IMR-90 (cell line): Measurements from ENCODE around the gene ADARB2. TPM values are rescaled to one million over a fixed set of nuclear protein-coding genes. Genes with fewer than 3 reads are reported as not detected.

Source experiments
- ATAC-seq: fragments of 200-7000 bp; cut with Tn5 transposase; 2 replicates; pipeline ENCODE4 v1.9.1; 2020; ENCODE audit warnings: low read depth, mild to moderate bottlenecking, moderate library complexity
- BruUV-seq: library from RNA; stranded (reverse); fragments of 400-500 nt; replicated peaks from 2 replicates; lab custom pipeline; 2021; lab: Mats Ljungman, UMichigan
- CTCF ChIA-PET: fragments of 300-600 bp; formaldehyde crosslinking; extraction: SDS; loops from one replicate; lab custom pipeline; 2021; ENCODE audit warnings: antibody characterized with exemption; lab: Yijun Ruan, JAX
- POLR2A ChIA-PET: fragments of 300-600 bp; sonication (Branson Sonifier 250); formaldehyde crosslinking; loops from one replicate; lab custom pipeline; 2022; ENCODE audit warnings: antibody characterized with exemption; ENCODE audit not compliant: unreplicated experiment; lab: Charles Lee
- DNase-seq: peaks from one replicate; pipeline ENCODE4 v3.0.0; 2013
- H2AFZ ChIP-seq: replicated peaks from 2 replicates; pipeline ENCODE3; 2013; ENCODE audit warnings: low read length, mild to moderate bottlenecking; ENCODE audit not compliant: poor library complexity
- H2AK5ac ChIP-seq: 2 replicates; pipeline ENCODE4 v1.6.1; 2013; ENCODE audit warnings: low read depth, low read length, inconsistent platforms
- H2AK9ac ChIP-seq: replicated peaks from 2 replicates; pipeline ENCODE3; 2013; ENCODE audit warnings: mild to moderate bottlenecking, low read depth, low read length, moderate library complexity; ENCODE audit not compliant: poor library complexity
- H2BK120ac ChIP-seq: 2 replicates; pipeline ENCODE4 v1.6.1; 2013; ENCODE audit warnings: low read depth, low read length, inconsistent platforms
- H2BK15ac ChIP-seq: 3 replicates; pipeline ENCODE4 v1.6.1; 2013; ENCODE audit warnings: low read depth, low read length, inconsistent platforms
- H2BK20ac ChIP-seq: 2 replicates; pipeline ENCODE4 v1.6.1; 2013; ENCODE audit warnings: low read depth, mild to moderate bottlenecking, inconsistent platforms, low read length, moderate library complexity
- H2BK5ac ChIP-seq: 2 replicates; pipeline ENCODE4 v1.6.1; 2013; ENCODE audit warnings: mild to moderate bottlenecking, low read depth, low read length, inconsistent platforms; ENCODE audit not compliant: poor library complexity, severe bottlenecking
- H3K14ac ChIP-seq: replicated peaks from 2 replicates; pipeline ENCODE4 v1.6.1; 2013; ENCODE audit warnings: low read depth, low read length, inconsistent platforms
- H3K18ac ChIP-seq: 2 replicates; pipeline ENCODE4 v1.6.1; 2013; ENCODE audit warnings: low read depth, low read length, control low read depth
- H3K23ac ChIP-seq: 2 replicates; pipeline ENCODE4 v1.6.1; 2013; ENCODE audit warnings: low read depth, low read length, inconsistent platforms
- H3K27ac ChIP-seq: 2 replicates; pipeline ENCODE4 v1.5.1; 2013; ENCODE audit warnings: mild to moderate bottlenecking, control low read depth, low read length; ENCODE audit not compliant: insufficient read depth
- H3K27me3 ChIP-seq: 2 replicates; pipeline ENCODE4 v1.6.1; 2013; ENCODE audit warnings: low read length; ENCODE audit not compliant: control insufficient read depth, insufficient read depth
- H3K36me3 ChIP-seq: 2 replicates; pipeline ENCODE4 v1.6.1; 2013; ENCODE audit warnings: low read length, mixed read lengths; ENCODE audit not compliant: control insufficient read depth, insufficient read depth
- H3K4ac ChIP-seq: 2 replicates; pipeline ENCODE4 v1.6.1; 2013; ENCODE audit warnings: low read depth, low read length, inconsistent platforms
- H3K4me1 ChIP-seq: 2 replicates; pipeline ENCODE4 v1.6.1; 2013; ENCODE audit warnings: low read length, mixed read lengths; ENCODE audit not compliant: control insufficient read depth, insufficient read depth
- H3K4me2 ChIP-seq: 2 replicates; pipeline ENCODE4 v1.6.1; 2013; ENCODE audit warnings: low read depth, mild to moderate bottlenecking, control low read depth, low read length, moderate library complexity
- H3K4me3 ChIP-seq: 2 replicates; pipeline ENCODE4 v1.5.1; 2013; ENCODE audit warnings: low read depth, mild to moderate bottlenecking, control low read depth, low read length, moderate library complexity; ENCODE audit not compliant: insufficient read depth
- H3K56ac ChIP-seq: 2 replicates; pipeline ENCODE4 v1.6.1; 2013; ENCODE audit warnings: low read length, inconsistent platforms; ENCODE audit not compliant: insufficient read depth; ENCODE audit errors: extremely low read depth
- H3K79me1 ChIP-seq, 2 experiments: 2 replicates each; pipeline ENCODE4 v1.6.1; 2013; ENCODE audit warnings: low read length in 2 of 2, inconsistent platforms in 1 of 2, low read depth in 1 of 2
- H3K9ac ChIP-seq: 2 replicates; pipeline ENCODE4 v1.6.1; 2013; ENCODE audit warnings: low read depth, low read length, control low read depth
- H3K9me1 ChIP-seq: 2 replicates; pipeline ENCODE4 v1.6.1; 2013; ENCODE audit warnings: low read length, inconsistent platforms; ENCODE audit not compliant: insufficient read depth
- H3K9me3 ChIP-seq: 2 replicates; pipeline ENCODE4 v1.6.1; 2013; ENCODE audit warnings: low read length; ENCODE audit not compliant: control insufficient read depth, insufficient read depth
- H4K20me1 ChIP-seq: 2 replicates; pipeline ENCODE4 v1.6.1; 2013; ENCODE audit warnings: low read length, inconsistent platforms; ENCODE audit not compliant: insufficient read depth
- H4K5ac ChIP-seq: 2 replicates; pipeline ENCODE4 v1.6.1; 2013; ENCODE audit warnings: mild to moderate bottlenecking, low read depth, low read length, control low read depth
- H4K8ac ChIP-seq, 2 experiments: 2 replicates each; pipeline ENCODE4 v1.6.1; 2013; ENCODE audit warnings: low read depth in 2 of 2, low read length in 2 of 2, control low read depth in 1 of 2, inconsistent platforms in 1 of 2
- H4K91ac ChIP-seq: 2 replicates; pipeline ENCODE4 v1.6.1; 2013; ENCODE audit warnings: low read depth, low read length, inconsistent platforms; ENCODE audit not compliant: insufficient read depth
- BHLHE40 ChIP-seq: fragments of 150-350 bp; IDR thresholded peaks from 2 replicates; pipeline ENCODE4 v1.6.1; 2016; ENCODE audit warnings: mild to moderate bottlenecking, low read depth, low read length
- CEBPB ChIP-seq: IDR thresholded peaks from 2 replicates; pipeline ENCODE4 v1.6.1; 2012; ENCODE audit warnings: low read depth, low read length, improper control_type of control experiment
- CHD1 ChIP-seq: IDR thresholded peaks from 2 replicates; pipeline ENCODE4 v1.6.1; 2012; ENCODE audit warnings: low read depth, low read length, improper control_type of control experiment
- FOS ChIP-seq: fragments of 150-350 bp; IDR thresholded peaks from 2 replicates; pipeline ENCODE4 v1.6.1; 2016; ENCODE audit warnings: low read depth, low read length
- MAFK ChIP-seq: IDR thresholded peaks from 2 replicates; pipeline ENCODE4 v1.6.1; 2012; ENCODE audit warnings: low read depth, low read length, improper control_type of control experiment
- MAZ ChIP-seq: IDR thresholded peaks from 2 replicates; pipeline ENCODE4 v1.6.1; 2012; ENCODE audit warnings: low read depth, mild to moderate bottlenecking, low read length, improper control_type of control experiment, moderate library complexity, borderline replicate concordance
- MXI1 ChIP-seq: IDR thresholded peaks from 2 replicates; pipeline ENCODE4 v1.6.1; 2012; ENCODE audit warnings: low read depth, mild to moderate bottlenecking, low read length, moderate library complexity, borderline replicate concordance
- NFE2L2 ChIP-seq: fragments of 150-350 bp; IDR thresholded peaks from 2 replicates; pipeline ENCODE4 v1.6.1; 2016; ENCODE audit warnings: low read depth, mild to moderate bottlenecking, low read length
- POLR2A ChIP-seq: IDR thresholded peaks from 2 replicates; pipeline ENCODE4 v1.6.1; 2012; ENCODE audit warnings: mild to moderate bottlenecking, low read depth, low read length
- RAD21 ChIP-seq: IDR thresholded peaks from 2 replicates; pipeline ENCODE4 v1.6.1; 2012; ENCODE audit warnings: low read length, improper control_type of control experiment
- RCOR1 ChIP-seq: IDR thresholded peaks from 2 replicates; pipeline ENCODE4 v1.6.1; 2012; ENCODE audit warnings: mild to moderate bottlenecking, low read length, improper control_type of control experiment; ENCODE audit not compliant: insufficient replicate concordance
- RFX5 ChIP-seq: IDR thresholded peaks from 2 replicates; pipeline ENCODE4 v1.8.0; 2012; ENCODE audit warnings: low read depth, mild to moderate bottlenecking, low read length, moderate library complexity
- SMC3 ChIP-seq: fragments of 150-350 bp; IDR thresholded peaks from 2 replicates; pipeline ENCODE4 v1.6.1; 2016; ENCODE audit warnings: low read depth, mild to moderate bottlenecking, antibody characterized with exemption, low read length, moderate library complexity
- WGBS, 2 experiments: methylation state at CpG; one replicate each; pipeline versions ENCODE4 v1.1.5 to v1.1.7; 2013; ENCODE audit warnings: missing lambda C conversion rate in 2 of 2; ENCODE audit not compliant: insufficient read length in 1 of 2; ENCODE audit errors: extremely low coverage in 2 of 2; 5-methylcytosine and 5-hydroxymethylcytosine counted together
- dilution Hi-C: fragments of 300-500 bp; cut with HindIII; formaldehyde crosslinking; loops from one replicate; pipeline ENCODE4 v1.14.3; 2018; ENCODE audit warnings: low sequenced_read_pairs; ENCODE audit not compliant: unreplicated experiment
- in situ Hi-C: fragments of 300-500 bp; cut with MboI; formaldehyde crosslinking; loops from 3 replicates; pipeline ENCODE4 v1.14.3; 2019; ENCODE audit warnings: low sequenced_read_pairs, inconsistent platforms, mixed read lengths
- intact Hi-C: fragments of 100-400 bp; cut with micrococcal nuclease; formaldehyde crosslinking; loops from 2 replicates; pipeline ENCODE4 v1.10.0; 2022
- polyA plus RNA-seq, 3 experiments: library from polyadenylated mRNA; depleted of rRNA; stranded (reverse); fragments of >200 nt; gene quantifications; 2 replicates each; pipeline ENCODE4 v1.2.3, GENCODE V29; 2012; ENCODE audit warnings: low replicate concordance in 1 of 3
- total RNA-seq: library from RNA; depleted of rRNA; stranded (reverse); fragments of >200 nt; gene quantifications from 2 replicates; pipeline ENCODE4 v1.2.3, GENCODE V29; 2012
- TF ChIP-seq, protein P1 (sequence below): fragments of 150-350 bp; IDR thresholded peaks from 2 replicates; pipeline ENCODE4 v1.6.1; 2016; ENCODE audit warnings: low read depth, mild to moderate bottlenecking, low read length, moderate library complexity, borderline replicate concordance
- TF ChIP-seq, protein P2 (sequence below): fragments of 150-350 bp; IDR thresholded peaks from 2 replicates; pipeline ENCODE4 v1.6.1; 2017; ENCODE audit warnings: mild to moderate bottlenecking, antibody characterized with exemption, low read length, low read depth
- TF ChIP-seq, protein P3 (sequence below): conservative IDR thresholded peaks from 2 replicates; pipeline ENCODE4 v1.5.1; 2012; ENCODE audit warnings: mild to moderate bottlenecking, low read depth, low read length, improper control_type of control experiment

The ADARB2 gene
- total and polyA plus RNA-seq, 2 of the 4 experiments (the other 2 are of a cell fraction), result not detected

DNA sequence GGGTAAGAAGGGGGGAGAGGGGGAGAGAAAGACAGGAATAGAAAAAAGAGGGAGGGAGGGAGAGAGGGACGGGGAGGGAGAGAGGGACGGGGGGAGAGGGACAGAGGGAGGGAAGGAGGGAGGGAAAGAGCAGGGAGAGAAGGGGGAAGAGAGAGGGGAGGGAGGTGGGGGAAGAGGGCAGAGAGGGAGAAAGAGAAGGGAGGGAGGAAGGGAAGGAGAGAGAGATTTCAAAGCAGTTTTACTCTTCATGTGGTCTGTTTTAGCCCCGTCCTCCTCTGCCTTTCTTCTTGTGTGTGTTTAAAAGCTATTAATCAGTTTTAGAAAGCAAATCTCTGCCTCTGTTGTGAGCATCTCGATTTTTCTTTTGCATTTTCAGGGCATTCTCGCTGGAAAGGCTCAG lies 444.2 kb downstream of the ADARB2 start:
- Histone ChIP-seq H3K4me2 (no peak overlapping the region), H3K23ac (no peak overlapping the region), H3K4me3 (no peak overlapping the region), H3K36me3 (no peaks in the 10 kb centered on the region), H2AFZ (no peak overlapping the region), H2BK5ac (no peak overlapping the region), H3K9me3 (peaks cover 47% of the 10 kb centered on the region), H2BK20ac (no peak overlapping the region), H3K14ac (no peak overlapping the region), H3K4ac (no peak overlapping the region), H3K9ac (no peak overlapping the region), H4K20me1 (no peaks in the 10 kb centered on the region), H2AK5ac (no peak overlapping the region), H3K27ac (no peak overlapping the region), H4K91ac (no peak overlapping the region), H2BK120ac (no peak overlapping the region), H2AK9ac (no peak overlapping the region), H3K79me1 (no peaks in the 10 kb centered on the region), H4K5ac (no peak overlapping the region), H3K9me1 (no peaks in the 10 kb centered on the region), H2BK15ac (no peak overlapping the region), H4K8ac (no peak overlapping the region), H3K4me1 (no peaks in the 10 kb centered on the region), H3K27me3 (no peaks in the 10 kb centered on the region), H3K56ac (no peak overlapping the region), H3K18ac (no peak overlapping the region)
- intact Hi-C loops, result no loop called here
- in situ Hi-C loops, result no loop called here
- ATAC-seq (no peak), DNase-seq (no peak)
- TF ChIP-seq FOS (no peak), CHD1 (no peak), RFX5 (no peak), MXI1 (no peak), MAZ (no peak), CEBPB (no peak), MAFK (no peak), SMC3 (no peak), RAD21 (no peak), RCOR1 (no peak), NFE2L2 (no peak), POLR2A (no peak), BHLHE40 (no peak)
- TF ChIP-seq, protein P1, sequence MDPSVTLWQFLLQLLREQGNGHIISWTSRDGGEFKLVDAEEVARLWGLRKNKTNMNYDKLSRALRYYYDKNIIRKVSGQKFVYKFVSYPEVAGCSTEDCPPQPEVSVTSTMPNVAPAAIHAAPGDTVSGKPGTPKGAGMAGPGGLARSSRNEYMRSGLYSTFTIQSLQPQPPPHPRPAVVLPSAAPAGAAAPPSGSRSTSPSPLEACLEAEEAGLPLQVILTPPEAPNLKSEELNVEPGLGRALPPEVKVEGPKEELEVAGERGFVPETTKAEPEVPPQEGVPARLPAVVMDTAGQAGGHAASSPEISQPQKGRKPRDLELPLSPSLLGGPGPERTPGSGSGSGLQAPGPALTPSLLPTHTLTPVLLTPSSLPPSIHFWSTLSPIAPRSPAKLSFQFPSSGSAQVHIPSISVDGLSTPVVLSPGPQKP, result no peak
- TF ChIP-seq, protein P2, sequence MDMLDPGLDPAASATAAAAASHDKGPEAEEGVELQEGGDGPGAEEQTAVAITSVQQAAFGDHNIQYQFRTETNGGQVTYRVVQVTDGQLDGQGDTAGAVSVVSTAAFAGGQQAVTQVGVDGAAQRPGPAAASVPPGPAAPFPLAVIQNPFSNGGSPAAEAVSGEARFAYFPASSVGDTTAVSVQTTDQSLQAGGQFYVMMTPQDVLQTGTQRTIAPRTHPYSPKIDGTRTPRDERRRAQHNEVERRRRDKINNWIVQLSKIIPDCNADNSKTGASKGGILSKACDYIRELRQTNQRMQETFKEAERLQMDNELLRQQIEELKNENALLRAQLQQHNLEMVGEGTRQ, result no peak
- TF ChIP-seq, protein P3, sequence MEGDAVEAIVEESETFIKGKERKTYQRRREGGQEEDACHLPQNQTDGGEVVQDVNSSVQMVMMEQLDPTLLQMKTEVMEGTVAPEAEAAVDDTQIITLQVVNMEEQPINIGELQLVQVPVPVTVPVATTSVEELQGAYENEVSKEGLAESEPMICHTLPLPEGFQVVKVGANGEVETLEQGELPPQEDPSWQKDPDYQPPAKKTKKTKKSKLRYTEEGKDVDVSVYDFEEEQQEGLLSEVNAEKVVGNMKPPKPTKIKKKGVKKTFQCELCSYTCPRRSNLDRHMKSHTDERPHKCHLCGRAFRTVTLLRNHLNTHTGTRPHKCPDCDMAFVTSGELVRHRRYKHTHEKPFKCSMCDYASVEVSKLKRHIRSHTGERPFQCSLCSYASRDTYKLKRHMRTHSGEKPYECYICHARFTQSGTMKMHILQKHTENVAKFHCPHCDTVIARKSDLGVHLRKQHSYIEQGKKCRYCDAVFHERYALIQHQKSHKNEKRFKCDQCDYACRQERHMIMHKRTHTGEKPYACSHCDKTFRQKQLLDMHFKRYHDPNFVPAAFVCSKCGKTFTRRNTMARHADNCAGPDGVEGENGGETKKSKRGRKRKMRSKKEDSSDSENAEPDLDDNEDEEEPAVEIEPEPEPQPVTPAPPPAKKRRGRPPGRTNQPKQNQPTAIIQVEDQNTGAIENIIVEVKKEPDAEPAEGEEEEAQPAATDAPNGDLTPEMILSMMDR, result no peak
- WGBS, 2 experiments, result 9% methylated on average over 2 of the region's 5 CpGs; no CpG with 5 or more reads in 1 of the 2 experiments
- CTCF ChIA-PET, result no interaction called here
- dilution Hi-C loops, result no loop called here
- POLR2A ChIA-PET, result no interaction called here
- BruUV-seq, result no TSS peak
